HG03469 (cell line): ENCODE measurements around the gene MAP4K4.
"Not testable (repeated sequence)": the region's sequence is repeated elsewhere in the genome, so short reads cannot be mapped to it uniquely, and the experiment has no call there.

Experiments used
- ATAC-seq: cut with Tn5 transposase; IDR thresholded peaks from one replicate; pipeline ENCODE4 v1.9.1; 2021; ENCODE audit warnings: mild to moderate bottlenecking, moderate library complexity, moderate number of reproducible peaks; ENCODE audit not compliant: unreplicated experiment

Gene MAP4K4

GRCh38 chr2:101766337-101766736 is 68.8 kb downstream of the MAP4K4 start:
- no peak for ATAC-seq

- ATAC-seq: no peak
Measured at GRCh38 chr2:101766871-101767739, 69.6 kb downstream of the MAP4K4 start.

GRCh38 chr2:101768556-101769220 is 71.2 kb downstream of the MAP4K4 start:
- no peak for ATAC-seq

- ATAC-seq: not testable (repeated sequence)
Measured at GRCh38 chr2:101769726-101770125, 72.2 kb downstream of the MAP4K4 start.

- peak; percentile 60 for ATAC-seq
Measured at GRCh38 chr2:101770726-101771125, 73.2 kb downstream of the MAP4K4 start.

GRCh38 chr2:101771227-101771902 is 73.9 kb downstream of the MAP4K4 start:
- no peak for ATAC-seq

GRCh38 chr2:101771910-101772321 is 74.4 kb downstream of the MAP4K4 start:
- no peak for ATAC-seq

- ATAC-seq: no peak
Measured at GRCh38 chr2:101773137-101773536, 75.6 kb downstream of the MAP4K4 start.

GRCh38 chr2:101773961-101774360 is 76.5 kb downstream of the MAP4K4 start:
- not testable (repeated sequence) for ATAC-seq

- ATAC-seq: no peak
Measured at GRCh38 chr2:101775092-101775491, 77.6 kb downstream of the MAP4K4 start.

- ATAC-seq: no peak
Measured at GRCh38 chr2:101775636-101776035, 78.1 kb downstream of the MAP4K4 start.

- ATAC-seq: no peak
Measured at GRCh38 chr2:101776172-101777043, 78.9 kb downstream of the MAP4K4 start.

GRCh38 chr2:101777337-101777736 is 79.8 kb downstream of the MAP4K4 start:
- no peak for ATAC-seq

GRCh38 chr2:101778102-101778501 is 80.6 kb downstream of the MAP4K4 start:
- no peak for ATAC-seq

GRCh38 chr2:101779190-101779589 is 81.7 kb downstream of the MAP4K4 start:
- ATAC-seq: no peak

- no peak for ATAC-seq
Measured at GRCh38 chr2:101779656-101780055, 82.1 kb downstream of the MAP4K4 start.

GRCh38 chr2:101781326-101781725 is 83.8 kb downstream of the MAP4K4 start:
- no peak for ATAC-seq

- ATAC-seq: no peak
Measured at GRCh38 chr2:101781791-101782426, 84.4 kb downstream of the MAP4K4 start.

GRCh38 chr2:101782427-101782792 is 84.9 kb downstream of the MAP4K4 start:
- no peak for ATAC-seq

GRCh38 chr2:101787097-101787496 is 89.6 kb downstream of the MAP4K4 start:
- ATAC-seq: no peak
